A549 (cell line): ENCODE results near the gene CCDC137. TPM values are rescaled to one million over a fixed set of nuclear protein-coding genes. Genes with fewer than 3 reads are reported as not detected.
A peak's percentile ranks its signal among the peaks of the same experiment; 100 is the strongest.

Source experiments
- CBX2 ChIP-seq: fragments of 200-600 bp; sonication (generic); IDR thresholded peaks from 2 replicates; pipeline ENCODE4 v1.6.1; 2016; ENCODE audit warnings: low read depth, mild to moderate bottlenecking, borderline replicate concordance
- CEBPB ChIP-seq, 2 experiments: fragments of >200 bp in 1 of 2; sonication (Bioruptor Twin) in 1 of 2; formaldehyde crosslinking in 1 of 2; IDR thresholded peaks; 2 replicates each; pipeline ENCODE4 v1.6.1; 2012 to 2016
- E2F6 ChIP-seq: IDR thresholded peaks from 2 replicates; pipeline ENCODE4 v1.6.1; 2012; ENCODE audit warnings: low read depth, borderline replicate concordance
- EP300 ChIP-seq, 2 experiments: fragments of >200 bp; sonication (Bioruptor Twin); formaldehyde crosslinking; IDR thresholded peaks; 2 replicates in 1 of 2; 3 replicates in 1 of 2; pipeline ENCODE4 v1.6.1; 2016 to 2017
- ESRRA ChIP-seq: fragments of 150-350 bp; IDR thresholded peaks from 2 replicates; pipeline ENCODE4 v1.6.1; 2014; ENCODE audit warnings: mild to moderate bottlenecking, low read length, borderline replicate concordance
- FOSL2 ChIP-seq, 2 experiments: fragments of 450-650 bp in 1 of 2; fragments of >200 bp in 1 of 2; sonication (Bioruptor Twin) in 1 of 2; formaldehyde crosslinking; IDR thresholded peaks; 2 replicates each; pipeline versions ENCODE4 v1.5.0 to v1.6.1; 2016 to 2020; ENCODE audit warnings: mild to moderate bottlenecking in 1 of 2, moderate library complexity in 1 of 2
- HEYL ChIP-seq: fragments of 250-450 bp; sonication (Bioruptor Pico); IDR thresholded peaks from 2 replicates; pipeline ENCODE4 v1.8.0; 2021; ENCODE audit warnings: mild to moderate bottlenecking, moderate library complexity
- HOXA7 ChIP-seq: fragments of 250-450 bp; sonication (Bioruptor Pico); IDR thresholded peaks from 2 replicates; pipeline ENCODE4 v1.5.0; 2020; ENCODE audit warnings: mild to moderate bottlenecking, moderate library complexity
- HOXB13 ChIP-seq: fragments of 250-450 bp; sonication (Bioruptor Pico); IDR thresholded peaks from 2 replicates; pipeline ENCODE4 v1.5.0; 2020; ENCODE audit warnings: low read depth, mild to moderate bottlenecking, moderate library complexity
- JUN ChIP-seq, 2 experiments: fragments of >200 bp; sonication (Bioruptor Twin); formaldehyde crosslinking; IDR thresholded peaks; 2 replicates in 1 of 2; 3 replicates in 1 of 2; pipeline ENCODE4 v1.6.1; 2016 to 2017
- KDM1A ChIP-seq: fragments of 200-600 bp; sonication (generic); IDR thresholded peaks from 2 replicates; pipeline ENCODE4 v1.6.1; 2016; ENCODE audit warnings: low read depth, mild to moderate bottlenecking
- MAFK ChIP-seq: fragments of 450-650 bp; IDR thresholded peaks from 2 replicates; pipeline ENCODE4 v1.6.1; 2014; ENCODE audit not compliant: partially characterized antibody
- MAX ChIP-seq: IDR thresholded peaks from 2 replicates; pipeline ENCODE4 v1.6.1; 2012
- MYC ChIP-seq: IDR thresholded peaks from 2 replicates; pipeline ENCODE4 v1.6.1; 2012; ENCODE audit warnings: mild to moderate bottlenecking, inconsistent platforms, low read length, improper control_type of control experiment, borderline replicate concordance
- NR3C1 ChIP-seq: fragments of >200 bp; sonication (Bioruptor Twin); formaldehyde crosslinking; IDR thresholded peaks from 3 replicates; pipeline ENCODE4 v1.6.1; 2017
- RAD21 ChIP-seq, 2 experiments: fragments of >200 bp in 1 of 2; sonication (Bioruptor Twin) in 1 of 2; formaldehyde crosslinking in 1 of 2; IDR thresholded peaks in 1 of 2; conservative IDR thresholded peaks in 1 of 2; 2 replicates in 1 of 2; 3 replicates in 1 of 2; pipeline ENCODE4 v1.6.1; 2012 to 2018; ENCODE audit warnings: inconsistent platforms in 1 of 2
- RARB ChIP-seq: fragments of 250-450 bp; sonication (Bioruptor Pico); IDR thresholded peaks from 2 replicates; pipeline ENCODE4 v1.8.0; 2021; ENCODE audit warnings: mild to moderate bottlenecking, moderate library complexity
- REST ChIP-seq: fragments of 200-600 bp; sonication (generic); IDR thresholded peaks from 2 replicates; pipeline ENCODE4 v1.6.1; 2016; ENCODE audit warnings: antibody characterized with exemption, mild to moderate bottlenecking, moderate library complexity
- RFX5 ChIP-seq: fragments of 450-650 bp; IDR thresholded peaks from 2 replicates; pipeline ENCODE4 v1.7.1; 2014; ENCODE audit warnings: antibody characterized with exemption, mild to moderate bottlenecking, moderate library complexity
- TFCP2L1 ChIP-seq: fragments of 250-450 bp; sonication (Bioruptor Pico); IDR thresholded peaks from 2 replicates; pipeline ENCODE4 v1.5.0; 2021; ENCODE audit warnings: mild to moderate bottlenecking
- ZC3H11A ChIP-seq: fragments of 450-650 bp; IDR thresholded peaks from 2 replicates; pipeline ENCODE4 v1.6.1; 2014; ENCODE audit warnings: antibody characterized with exemption, mild to moderate bottlenecking
- ZSCAN20 ChIP-seq: fragments of 250-450 bp; sonication (Bioruptor Pico); IDR thresholded peaks from 2 replicates; pipeline ENCODE4 v1.8.0; 2022; ENCODE audit warnings: mild to moderate bottlenecking, moderate library complexity
- polyA plus RNA-seq, 4 experiments: library from polyadenylated mRNA; depleted of rRNA in 3 of 4; stranded (reverse); fragments of >200 nt; fragmentation: RNase III in 1 of 4; extraction: RNeasy Plus Mini Kit Qiagen cat#74134 plus additional on column Dnase treatment in 1 of 4; gene quantifications; 2 replicates in 3 of 4; 3 replicates in 1 of 4; pipeline ENCODE4 v1.2.3, GENCODE V29; 2011 to 2017
- TF ChIP-seq, protein P1 (sequence below): fragments of 250-450 bp; sonication (Bioruptor Pico); IDR thresholded peaks from 2 replicates; pipeline ENCODE4 v1.5.0; 2021; ENCODE audit warnings: mild to moderate bottlenecking, moderate library complexity, borderline replicate concordance

CCDC137 gene
- polyA plus RNA-seq, 2 of the 4 experiments (the other 2 are of a cell fraction): 22.6 to 55.0 TPM

GRCh38 chr17:81666342-81667191, at the start of gene CCDC137, which contains the start of gene OXLD1 (continued):
- TF ChIP-seq HEYL (CRISPR knock-in tag) (no peak), RFX5 (no peak), ZC3H11A (no peak), MAFK (no peak), CBX2 (no peak), HOXA7 (CRISPR knock-in tag) (no peak; the same call in 1 of the 2 replicates), EP300 (IDR thresholded peaks at IDR 0.05) (no peak), ZSCAN20 (CRISPR knock-in tag) (no peak), RARB (no peak), MAX (peak; percentile 95), RAD21 (conservative IDR thresholded peaks at IDR 0.05 in 1 of 2, IDR thresholded peaks at IDR 0.05 in 1 of 2) (no peak), JUN (IDR thresholded peaks at IDR 0.05) (peak; percentile 83 to 91), REST (no peak; the same call in 1 of the 2 replicates), TFCP2L1 (peak; percentile 18; the same call in 1 of the 2 replicates), ESRRA (no peak), NR3C1 (no peak), FOSL2 (IDR thresholded peaks at IDR 0.05) (no peak), FOSL2 (CRISPR knock-in tag; IDR thresholded peaks at IDR 0.05) (no peak), CEBPB (IDR thresholded peaks at IDR 0.05) (no peak), HOXB13 (CRISPR knock-in tag) (no peak), KDM1A (no peak), E2F6 (peak; percentile 82), MYC (peak; percentile 74)
- TF ChIP-seq, protein P1, sequence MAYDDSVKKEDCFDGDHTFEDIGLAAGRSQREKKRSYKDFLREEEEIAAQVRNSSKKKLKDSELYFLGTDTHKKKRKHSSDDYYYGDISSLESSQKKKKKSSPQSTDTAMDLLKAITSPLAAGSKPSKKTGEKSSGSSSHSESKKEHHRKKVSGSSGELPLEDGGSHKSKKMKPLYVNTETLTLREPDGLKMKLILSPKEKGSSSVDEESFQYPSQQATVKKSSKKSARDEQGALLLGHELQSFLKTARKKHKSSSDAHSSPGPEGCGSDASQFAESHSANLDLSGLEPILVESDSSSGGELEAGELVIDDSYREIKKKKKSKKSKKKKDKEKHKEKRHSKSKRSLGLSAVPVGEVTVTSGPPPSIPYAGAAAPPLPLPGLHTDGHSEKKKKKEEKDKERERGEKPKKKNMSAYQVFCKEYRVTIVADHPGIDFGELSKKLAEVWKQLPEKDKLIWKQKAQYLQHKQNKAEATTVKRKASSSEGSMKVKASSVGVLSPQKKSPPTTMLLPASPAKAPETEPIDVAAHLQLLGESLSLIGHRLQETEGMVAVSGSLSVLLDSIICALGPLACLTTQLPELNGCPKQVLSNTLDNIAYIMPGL (CRISPR knock-in tag): no peak
